IPS-15b (cell line): ENCODE measurements around the gene C20orf96.
A peak's percentile ranks its signal among the peaks of the same experiment; 100 is the strongest.

Experiments used
- H3K27me3 ChIP-seq: one replicate; pipeline ENCODE4 v1.6.1; 2013; ENCODE audit warnings: low read length; ENCODE audit not compliant: control insufficient read depth, insufficient read depth
- H3K36me3 ChIP-seq: one replicate; pipeline ENCODE4 v1.6.1; 2013; ENCODE audit warnings: low read length; ENCODE audit not compliant: control insufficient read depth, insufficient read depth
- H3K4me1 ChIP-seq: one replicate; pipeline ENCODE4 v1.6.1; 2013; ENCODE audit warnings: mild to moderate bottlenecking, low read length; ENCODE audit not compliant: control insufficient read depth, insufficient read depth
- H3K4me3 ChIP-seq: one replicate; pipeline ENCODE4 v1.5.1; 2013; ENCODE audit warnings: low read depth, low read length
- H3K9ac ChIP-seq: one replicate; pipeline ENCODE4 v1.6.1; 2013; ENCODE audit warnings: low read depth, mild to moderate bottlenecking, low read length
- H3K9me3 ChIP-seq: one replicate; pipeline ENCODE4 v1.6.1; 2013; ENCODE audit warnings: mild to moderate bottlenecking, low read length; ENCODE audit not compliant: control insufficient read depth, insufficient read depth

C20orf96 gene

GRCh38 chr20:325889-326644 lies 35.5 kb upstream of the C20orf96 start:
- Histone ChIP-seq H3K27me3 (no peaks in the 10 kb centered on the region), H3K4me3 (peak overlapping the region; percentile 80), H3K4me1 (peaks cover 21% of the 10 kb centered on the region), H3K36me3 (no peaks in the 10 kb centered on the region), H3K9ac (peak overlapping the region; percentile 79), H3K9me3 (no peaks in the 10 kb centered on the region)

GRCh38 chr20:325045-325888 lies 34.7 kb upstream of the C20orf96 start, which contains the start of gene SOX12:
Gene SOX12, plus strand, starts transcription at chr20:325552. Its CDS starts 373 bp downstream, at chr20:325925.
- Histone ChIP-seq H3K4me1 (peaks cover 19% of the 10 kb centered on the region), H3K36me3 (no peaks in the 10 kb centered on the region), H3K9ac (peak within 1 kb of the TSS; percentile 83), H3K9me3 (no peaks in the 10 kb centered on the region), H3K27me3 (no peaks in the 10 kb centered on the region), H3K4me3 (peak within 1 kb of the TSS; percentile 81)

- Histone ChIP-seq H3K4me1 (peaks cover 12% of the 10 kb centered on the region), H3K36me3 (no peaks in the 10 kb centered on the region), H3K9ac (peak overlapping the region; percentile 83), H3K27me3 (no peaks in the 10 kb centered on the region), H3K4me3 (peak overlapping the region; percentile 81), H3K9me3 (no peaks in the 10 kb centered on the region)
Measured at GRCh38 chr20:324177-325044, 33.9 kb upstream of the C20orf96 start.

DNA sequence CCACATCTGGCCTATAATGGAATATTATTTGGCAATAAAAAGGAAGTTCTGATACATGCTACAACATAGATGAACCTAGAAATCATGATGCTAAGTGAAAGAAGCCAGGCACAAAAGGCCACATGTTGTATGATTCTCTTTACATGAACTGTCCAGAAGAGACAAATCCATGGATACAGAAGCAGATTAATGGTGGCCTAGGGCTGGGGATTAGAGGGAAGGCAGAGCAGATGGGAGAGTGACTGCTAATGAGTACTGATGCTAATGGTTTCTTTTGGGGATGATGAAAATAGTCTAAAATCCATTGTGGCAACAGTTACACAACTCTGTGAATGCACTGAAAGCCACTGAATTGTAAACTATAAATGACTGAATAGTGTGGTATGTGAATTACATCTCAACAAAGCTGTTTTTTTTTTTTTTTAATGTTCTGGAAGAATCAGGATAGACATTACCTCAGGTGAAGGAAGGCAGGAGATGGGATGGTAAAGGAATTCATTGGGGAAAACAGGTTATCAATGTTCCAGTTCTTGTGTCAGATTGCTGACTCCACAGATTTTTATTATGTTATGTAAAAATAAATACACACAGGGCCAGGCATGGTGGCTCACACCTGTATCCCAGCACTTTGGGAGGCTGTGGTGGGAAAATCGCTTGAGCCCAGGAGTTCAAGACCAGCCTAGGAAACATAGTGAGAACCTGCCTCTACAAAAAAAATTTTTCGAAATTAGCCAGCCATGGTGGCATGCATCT lies 25.9 kb upstream of the C20orf96 start:
- Histone ChIP-seq H3K4me3 (no peak overlapping the region), H3K36me3 (no peaks in the 10 kb centered on the region), H3K4me1 (no peaks in the 10 kb centered on the region), H3K9ac (no peak overlapping the region), H3K27me3 (no peaks in the 10 kb centered on the region), H3K9me3 (no peaks in the 10 kb centered on the region)

- no peaks in the 10 kb centered on the region for H3K9me3 ChIP-seq
- H3K27me3 ChIP-seq, result no peaks in the 10 kb centered on the region
- H3K36me3 ChIP-seq, result no peaks in the 10 kb centered on the region
- no peak overlapping the region for H3K4me3 ChIP-seq
- peaks cover 3% of the 10 kb centered on the region for H3K4me1 ChIP-seq
- no peak overlapping the region for H3K9ac ChIP-seq
Measured at GRCh38 chr20:313948-314347, 23.4 kb upstream of the C20orf96 start.

DNA sequence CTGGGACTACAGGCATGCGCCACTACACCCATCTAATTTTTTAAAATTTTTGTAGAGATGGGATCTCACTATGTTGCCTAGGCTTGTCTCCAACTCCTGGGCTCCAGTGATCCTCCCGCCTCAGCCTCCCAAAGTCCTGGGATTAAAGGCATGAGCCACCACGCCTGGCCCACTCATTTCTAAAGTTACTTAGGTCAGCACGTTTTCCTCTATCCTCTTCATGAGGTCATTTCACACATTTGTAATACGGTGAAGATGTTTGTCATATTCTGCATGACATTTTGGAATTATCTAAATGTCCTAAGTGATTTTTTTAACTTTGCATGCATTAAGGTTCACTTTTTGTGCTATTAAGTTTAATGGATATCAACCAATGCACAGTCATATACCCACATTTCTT lies 22.9 kb upstream of the C20orf96 start:
- Histone ChIP-seq H3K36me3 (no peaks in the 10 kb centered on the region), H3K9ac (no peak overlapping the region), H3K4me3 (no peak overlapping the region), H3K4me1 (peaks cover 3% of the 10 kb centered on the region), H3K9me3 (no peaks in the 10 kb centered on the region), H3K27me3 (no peaks in the 10 kb centered on the region)

DNA sequence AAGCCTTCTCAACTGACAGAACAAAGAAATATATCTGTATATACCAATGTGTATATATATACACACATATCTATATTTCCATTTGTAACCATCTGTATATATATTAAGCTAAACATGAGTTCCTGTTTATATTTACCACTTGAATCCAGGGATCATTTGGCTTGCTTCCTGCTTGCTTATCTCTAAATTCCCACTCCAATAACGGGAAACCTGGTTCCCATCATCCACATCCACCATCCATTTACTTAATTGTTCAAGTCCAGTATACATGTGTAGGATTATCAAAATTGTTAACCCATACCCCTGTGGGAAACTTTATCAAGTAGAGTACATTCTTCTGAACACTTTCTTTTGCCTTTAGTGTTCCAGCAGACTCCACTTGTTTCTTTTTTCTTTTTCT lies 22.3 kb upstream of the C20orf96 start:
- H3K27me3 ChIP-seq, result no peaks in the 10 kb centered on the region
- H3K4me1 ChIP-seq, result peaks cover 3% of the 10 kb centered on the region
- no peaks in the 10 kb centered on the region for H3K9me3 ChIP-seq
- H3K9ac ChIP-seq, result no peak overlapping the region
- no peak overlapping the region for H3K4me3 ChIP-seq
- H3K36me3 ChIP-seq, result no peaks in the 10 kb centered on the region

DNA sequence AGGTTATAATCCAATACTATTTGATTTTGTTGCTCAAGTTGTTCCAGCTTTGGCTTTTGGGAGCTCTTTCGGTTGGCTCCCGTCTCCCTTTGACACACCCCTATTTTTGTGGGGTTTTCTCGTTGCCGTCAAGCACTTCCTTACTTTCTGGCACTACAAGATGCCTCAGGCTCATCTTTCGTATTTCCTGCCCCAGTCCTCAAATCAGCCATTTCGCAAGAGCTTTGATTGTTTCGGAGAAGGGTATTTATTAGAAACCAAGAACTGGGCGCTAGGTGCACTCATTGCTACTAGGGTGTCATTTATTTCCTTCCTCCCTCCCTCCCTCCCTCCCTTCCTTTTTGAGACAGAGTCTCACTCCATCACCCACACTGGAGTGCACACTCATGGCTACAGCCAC lies 21.5 kb upstream of the C20orf96 start:
- H3K36me3 ChIP-seq, result no peaks in the 10 kb centered on the region
- H3K9me3 ChIP-seq, result no peaks in the 10 kb centered on the region
- H3K4me1 ChIP-seq, result peaks cover 3% of the 10 kb centered on the region
- H3K9ac ChIP-seq, result no peak overlapping the region
- H3K4me3 ChIP-seq, result no peak overlapping the region
- no peaks in the 10 kb centered on the region for H3K27me3 ChIP-seq

GRCh38 chr20:311609-312008 lies 21.1 kb upstream of the C20orf96 start:
- H3K9me3 ChIP-seq, result no peaks in the 10 kb centered on the region
- no peaks in the 10 kb centered on the region for H3K27me3 ChIP-seq
- no peak overlapping the region for H3K4me3 ChIP-seq
- H3K36me3 ChIP-seq, result no peaks in the 10 kb centered on the region
- peaks cover 3% of the 10 kb centered on the region for H3K4me1 ChIP-seq
- H3K9ac ChIP-seq, result no peak overlapping the region

- Histone ChIP-seq H3K9me3 (no peaks in the 10 kb centered on the region), H3K4me3 (no peak overlapping the region), H3K9ac (no peak overlapping the region), H3K27me3 (no peaks in the 10 kb centered on the region), H3K36me3 (no peaks in the 10 kb centered on the region), H3K4me1 (peaks cover 3% of the 10 kb centered on the region)
Measured at GRCh38 chr20:310645-311044, 20.1 kb upstream of the C20orf96 start.
